Measurements from ENCODE around the gene C2CD2. TPM values are rescaled to one million over a fixed set of nuclear protein-coding genes. Genes with fewer than 3 reads are reported as not detected.
"Not testable (repeated sequence)": the region's sequence is repeated elsewhere in the genome, so short reads cannot be mapped to it uniquely, and the experiment has no call there.

Gene C2CD2
- total RNA-seq, 4 donors from 2014 or later = 11.6 to 25.3 (median 18.9) TPM

DNA sequence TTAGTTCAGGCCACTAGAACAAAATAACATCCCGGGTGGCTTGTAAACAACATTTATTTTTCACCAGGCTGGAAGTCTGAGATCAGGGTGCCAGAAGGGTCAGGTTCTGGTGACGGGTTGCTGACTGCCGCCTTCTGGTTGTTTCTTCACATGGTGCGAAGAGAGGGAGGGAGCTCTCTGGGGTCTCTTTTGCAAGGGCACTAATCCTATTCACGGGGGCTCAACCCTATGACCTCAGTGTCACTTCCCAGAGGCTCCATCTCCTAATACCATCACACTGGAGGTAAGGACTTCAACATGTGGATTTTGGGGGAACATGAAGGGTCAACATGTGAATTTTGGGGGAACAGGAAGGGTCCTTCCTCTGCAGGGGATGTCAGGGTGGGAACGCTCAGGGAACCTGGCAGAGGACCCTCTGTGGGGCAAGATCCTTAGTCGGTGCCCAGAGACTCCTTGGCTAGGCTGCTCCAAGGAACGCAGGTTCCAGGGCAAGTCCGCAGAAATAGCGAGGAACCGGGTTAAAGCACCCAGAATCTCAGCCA is 8.7 kb upstream of the C2CD2 start:
- Histone ChIP-seq H3K27me3 (peaks cover 0 to 23% (median 0%) of the 10 kb centered on the region in 4 donors), H3K9me3 (no peaks in the 10 kb centered on the region), H3K36me3 (no peaks in the 10 kb centered on the region), H3K27ac (replicated peaks in 1 of 4) (no peak overlapping the region), H3K4me3 (no peak overlapping the region), H3K4me1 (peaks cover 12 to 13% (median 12%) of the 10 kb centered on the region in 4 donors)
- TF ChIP-seq CTCF (IDR thresholded peaks at IDR 0.05) (no peak), POLR2AphosphoS5 (IDR thresholded peaks at IDR 0.05) (no peak), POLR2A (IDR thresholded peaks at IDR 0.05; ENCODE audit: low read depth) (no peak), EP300 (IDR thresholded peaks at IDR 0.05) (no peak)
- 84% methylated on average over 11 of the region's 11 CpGs for WGBS
- DNase-seq (ENCODE audit: extremely low spot score) = no peak
- intact Hi-C loops (cut with DNase I) = no loop called here

GRCh38 chr21:41961753-41962152 is 7.9 kb upstream of the C2CD2 start:
- no peaks in the 10 kb centered on the region for H3K36me3 ChIP-seq
- TF ChIP-seq POLR2A (IDR thresholded peaks at IDR 0.05; ENCODE audit: low read depth) = no peak
- TF ChIP-seq POLR2AphosphoS5 (IDR thresholded peaks at IDR 0.05) = no peak
- TF ChIP-seq CTCF (IDR thresholded peaks at IDR 0.05) = no peak
- TF ChIP-seq EP300 (IDR thresholded peaks at IDR 0.05) = no peak
- WGBS = 70% methylated on average over 7 of the region's 8 CpGs
- intact Hi-C loops (cut with DNase I) = no loop called here
- no peak for DNase-seq (ENCODE audit: extremely low spot score)
- no peaks in the 10 kb centered on the region for H3K9me3 ChIP-seq
- no peak overlapping the region for H3K4me3 ChIP-seq
- peaks cover 0 to 23% (median 0%) of the 10 kb centered on the region in 4 donors for H3K27me3 ChIP-seq
- peaks cover 18 to 21% (median 20%) of the 10 kb centered on the region in 4 donors for H3K4me1 ChIP-seq
- no peak overlapping the region for H3K27ac ChIP-seq (replicated peaks in 1 of 4)

GRCh38 chr21:41961282-41961701 is 7.5 kb upstream of the C2CD2 start:
- DNase-seq (ENCODE audit: extremely low spot score) = no peak
- Histone ChIP-seq H3K27me3 (peaks cover 0 to 23% (median 0%) of the 10 kb centered on the region in 4 donors), H3K36me3 (no peaks in the 10 kb centered on the region), H3K4me3 (no peak overlapping the region), H3K9me3 (no peaks in the 10 kb centered on the region), H3K4me1 (peaks cover 18 to 23% (median 22%) of the 10 kb centered on the region in 4 donors), H3K27ac (replicated peaks in 1 of 4) (no peak overlapping the region)
- WGBS = 84% methylated on average over 11 of the region's 14 CpGs
- no peak for TF ChIP-seq POLR2A (IDR thresholded peaks at IDR 0.05; ENCODE audit: low read depth)
- no peak for TF ChIP-seq EP300 (IDR thresholded peaks at IDR 0.05)
- no peak for TF ChIP-seq POLR2AphosphoS5 (IDR thresholded peaks at IDR 0.05)
- TF ChIP-seq CTCF (IDR thresholded peaks at IDR 0.05) = no peak
- intact Hi-C loops (cut with DNase I) = no loop called here

- 91% methylated on average over 6 of the region's 8 CpGs for WGBS
- Histone ChIP-seq H3K27me3 (peaks cover 0 to 23% (median 0%) of the 10 kb centered on the region in 4 donors), H3K36me3 (no peaks in the 10 kb centered on the region), H3K4me3 (no peak overlapping the region), H3K9me3 (no peaks in the 10 kb centered on the region), H3K27ac (replicated peaks in 1 of 4) (no peak overlapping the region), H3K4me1 (peaks cover 18 to 23% (median 22%) of the 10 kb centered on the region in 4 donors)
- no peak for TF ChIP-seq POLR2AphosphoS5 (IDR thresholded peaks at IDR 0.05)
- no peak for TF ChIP-seq EP300 (IDR thresholded peaks at IDR 0.05)
- TF ChIP-seq POLR2A (IDR thresholded peaks at IDR 0.05; ENCODE audit: low read depth) = no peak
- TF ChIP-seq CTCF (IDR thresholded peaks at IDR 0.05) = no peak
- intact Hi-C loops (cut with DNase I) = no loop called here
- no peak for DNase-seq (ENCODE audit: extremely low spot score)
Observed at GRCh38 chr21:41960386-41960785, 6.6 kb upstream of the C2CD2 start.

- Histone ChIP-seq H3K4me1 (peaks cover 18 to 25% (median 22%) of the 10 kb centered on the region in 4 donors), H3K27me3 (peaks cover 0 to 23% (median 0%) of the 10 kb centered on the region in 4 donors)
- H3K9me3 ChIP-seq; H3K36me3 ChIP-seq; DNase-seq (ENCODE audit: extremely low spot score); H3K4me3 ChIP-seq; H3K27ac ChIP-seq (replicated peaks in 1 of 4); intact Hi-C loops (cut with DNase I): not testable (repeated sequence)
- WGBS = 94% methylated on average over 11 of the region's 11 CpGs
Observed at GRCh38 chr21:41959697-41960096, 5.9 kb upstream of the C2CD2 start.

Measured in esophagus muscularis mucosa (tissue), 4 donors.